ENCODE data around the gene DAGLA. TPM values are rescaled to one million over a fixed set of nuclear protein-coding genes. Genes with fewer than 3 reads are reported as not detected.

Gene DAGLA
- total RNA-seq, 1 donor = 0.54 TPM

DNA sequence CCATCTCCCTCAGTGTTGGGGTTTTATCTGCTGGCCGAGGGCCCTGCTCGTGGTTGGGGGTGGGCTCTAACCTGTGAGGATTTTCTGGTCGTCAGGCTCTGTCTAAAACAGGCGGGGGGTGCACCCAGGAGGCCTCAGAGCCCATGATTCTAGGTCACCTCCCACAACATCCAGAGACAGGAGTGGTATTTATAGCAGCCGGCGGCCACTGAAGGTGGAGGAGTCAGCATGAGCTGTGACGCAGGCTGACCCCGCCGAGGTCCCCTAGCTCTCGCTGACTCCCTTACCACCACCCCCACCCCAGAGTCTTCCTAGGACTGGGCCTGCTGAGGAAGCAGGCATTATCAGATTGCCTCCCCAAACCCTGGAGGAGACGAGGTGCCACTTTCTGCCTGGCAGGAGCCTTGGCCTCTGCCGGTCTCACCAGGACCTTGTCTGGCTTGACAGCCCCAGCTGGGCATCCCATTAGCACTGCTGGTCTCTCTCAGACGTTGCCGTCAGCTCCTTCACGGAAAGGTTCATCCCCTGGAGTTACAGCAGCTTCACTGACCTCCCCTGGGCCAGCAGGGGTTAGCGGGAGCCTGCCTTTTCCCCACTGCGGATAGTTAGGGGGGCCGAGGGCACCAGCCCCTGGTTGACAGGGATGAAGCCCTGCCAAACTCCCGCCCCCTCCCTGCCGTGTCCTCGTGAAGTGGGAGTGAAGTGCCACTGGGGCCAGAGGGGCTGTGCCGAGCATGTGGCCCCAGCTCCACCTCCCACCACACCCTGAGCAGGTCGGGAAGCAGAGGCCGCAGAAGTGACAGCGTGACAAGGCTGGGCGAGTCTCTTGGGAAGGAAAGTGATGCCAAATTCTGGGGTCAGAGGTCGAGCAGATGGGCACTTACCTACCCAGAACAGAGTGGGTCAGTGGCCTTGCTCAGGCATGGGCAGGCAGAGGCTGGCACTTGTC lies 26.5 kb downstream of the DAGLA start:
- no peak for DNase-seq (ENCODE audit: low read depth in 2 of 3, low spot score in 2 of 3)

GRCh38 chr11:61707574-61707973 lies 27.4 kb downstream of the DAGLA start:
- DNase-seq (ENCODE audit: low read depth in 2 of 3, low spot score in 2 of 3) = no peak

DNA sequence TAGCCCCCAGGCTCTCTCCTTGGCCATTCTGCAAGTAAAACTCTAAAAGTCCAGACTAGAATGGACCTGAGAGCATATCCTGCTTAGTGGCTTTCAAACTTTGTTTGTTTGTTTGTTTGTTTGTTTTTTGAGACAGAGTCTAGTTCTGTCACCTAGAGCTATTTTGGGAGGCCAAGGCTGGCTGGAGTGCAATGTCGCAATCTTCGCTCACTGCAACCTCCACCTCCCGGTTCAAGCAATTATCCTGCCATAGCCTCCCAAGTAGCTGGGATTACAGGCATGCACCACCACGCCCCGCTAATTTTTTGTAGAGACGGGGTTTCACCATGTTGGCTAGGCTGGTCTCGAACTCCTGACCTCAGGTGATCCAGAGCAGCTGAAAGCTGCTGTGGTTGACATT lies 28.9 kb downstream of the DAGLA start:
- DNase-seq (ENCODE audit: low read depth in 2 of 3, low spot score in 2 of 3) = no peak

GRCh38 chr11:61709572-61709971 lies 29.4 kb downstream of the DAGLA start:
- DNase-seq (ENCODE audit: low read depth in 2 of 3, low spot score in 2 of 3) = no peak

DNA sequence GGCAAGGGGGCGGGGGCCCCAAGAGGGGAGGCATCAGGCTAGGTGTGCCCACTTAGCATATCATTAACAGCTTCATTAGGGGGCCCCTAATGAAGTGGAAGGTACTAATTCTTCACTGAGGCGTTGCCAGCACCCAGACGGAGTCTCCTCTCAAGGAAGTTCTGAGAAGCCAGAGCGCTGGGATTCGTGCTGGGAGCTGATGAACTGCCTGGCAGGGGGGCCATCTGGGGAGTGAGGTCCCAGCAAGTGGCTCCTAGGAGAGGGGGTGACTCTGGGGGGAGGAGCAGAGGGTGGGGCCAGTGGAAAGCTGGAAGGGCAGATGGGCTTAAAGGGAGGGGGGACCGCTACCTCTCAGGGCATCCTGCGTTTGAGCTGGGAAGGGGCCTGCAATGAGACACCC lies 29.8 kb downstream of the DAGLA start:
- DNase-seq (ENCODE audit: low read depth in 2 of 3, low spot score in 2 of 3) = no peak

- DNase-seq (ENCODE audit: low read depth in 2 of 3, low spot score in 2 of 3) = no peak
These were observed 30.8 kb downstream of the DAGLA start for GRCh38 chr11:61711037-61711436.

DNA sequence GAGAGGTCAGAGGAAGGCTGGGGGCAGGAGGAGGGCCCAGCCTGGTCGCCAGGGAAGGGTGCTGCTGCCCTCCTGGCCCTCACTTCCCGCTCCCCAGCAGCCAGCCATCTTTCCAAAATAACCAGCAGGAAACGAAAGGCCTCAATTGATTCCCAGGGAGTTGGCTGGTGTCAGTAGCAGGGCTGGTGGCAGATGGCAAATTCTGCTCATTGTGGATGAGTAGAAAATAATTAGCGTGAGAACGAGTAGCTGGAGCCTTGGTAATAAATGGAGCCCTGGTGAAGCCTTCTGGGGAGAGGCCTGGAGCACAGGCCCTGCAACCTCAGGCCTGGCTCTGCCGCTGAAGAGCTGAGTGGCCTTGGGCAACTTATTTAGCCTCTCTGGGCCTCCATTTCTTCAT lies 31.3 kb downstream of the DAGLA start:
- DNase-seq (ENCODE audit: low read depth in 2 of 3, low spot score in 2 of 3) = no peak

- no peak for DNase-seq (ENCODE audit: low read depth in 2 of 3, low spot score in 2 of 3)
These were observed 32.1 kb downstream of the DAGLA start for GRCh38 chr11:61712314-61712713.

DNA sequence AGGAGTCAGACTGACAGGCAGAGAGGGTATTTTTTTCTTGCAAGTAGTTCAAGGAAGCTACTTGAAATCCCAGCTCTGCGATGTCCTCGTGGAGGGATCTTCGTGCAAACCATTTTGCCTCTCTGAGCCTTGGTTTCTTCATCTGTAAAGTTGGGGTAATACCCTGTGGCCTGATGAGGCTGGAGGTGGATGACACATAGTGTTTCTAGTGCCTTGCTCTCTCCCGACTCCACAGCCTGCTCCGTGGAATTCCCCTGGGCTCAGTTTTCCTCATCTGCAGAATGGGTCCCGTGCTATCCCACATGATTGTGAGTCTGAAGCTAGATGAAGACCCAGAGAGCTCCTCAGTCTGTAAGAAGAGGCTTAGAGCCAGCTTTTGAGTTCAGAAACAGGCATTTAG lies 32.7 kb downstream of the DAGLA start:
- no peak for DNase-seq (ENCODE audit: low read depth in 2 of 3, low spot score in 2 of 3)

DNA sequence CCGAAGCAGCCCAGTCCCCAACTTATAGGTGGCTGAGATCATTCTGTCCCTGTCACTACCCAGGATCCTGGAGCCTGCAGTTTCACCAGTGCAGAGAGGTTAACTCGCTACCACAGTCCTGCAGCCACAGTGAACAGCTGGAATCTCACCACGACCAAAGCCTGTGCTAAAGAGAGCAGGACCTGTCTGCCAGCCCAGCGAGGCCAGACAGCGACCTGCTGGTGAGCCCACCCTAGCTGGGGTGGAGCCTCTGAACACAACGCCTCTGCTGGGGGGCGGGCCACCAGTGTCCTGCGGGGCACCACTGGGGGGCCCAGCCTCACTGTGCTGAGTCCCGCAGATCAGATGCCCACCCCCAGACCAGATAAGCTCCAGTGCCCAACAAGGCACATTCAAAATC lies 33.3 kb downstream of the DAGLA start:
- no peak for DNase-seq (ENCODE audit: low read depth in 2 of 3, low spot score in 2 of 3)

GRCh38 chr11:61713906-61714305 lies 33.7 kb downstream of the DAGLA start:
- DNase-seq (ENCODE audit: low read depth in 2 of 3, low spot score in 2 of 3) = no peak

DNA sequence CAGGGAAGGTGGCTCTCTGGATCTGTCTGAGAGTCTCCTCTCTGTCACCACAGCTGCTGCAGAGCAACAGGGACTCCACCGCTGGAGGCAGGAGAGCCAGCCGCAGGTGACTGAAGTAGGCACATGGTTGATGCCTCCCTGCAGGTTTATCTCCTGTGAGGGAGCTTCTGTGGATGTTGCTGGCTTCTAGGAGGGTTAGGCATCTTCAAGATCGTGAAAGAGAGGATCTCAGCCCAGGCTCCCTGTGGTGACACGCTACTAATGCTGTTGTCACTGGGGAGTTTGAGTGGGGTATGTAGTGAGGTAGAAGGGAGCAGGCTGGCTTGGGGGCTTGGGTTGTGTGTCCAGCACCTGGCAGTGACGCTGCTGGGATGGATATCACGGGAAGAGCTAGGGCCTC lies 34.1 kb downstream of the DAGLA start:
- DNase-seq (ENCODE audit: low read depth in 2 of 3, low spot score in 2 of 3) = no peak

DNA sequence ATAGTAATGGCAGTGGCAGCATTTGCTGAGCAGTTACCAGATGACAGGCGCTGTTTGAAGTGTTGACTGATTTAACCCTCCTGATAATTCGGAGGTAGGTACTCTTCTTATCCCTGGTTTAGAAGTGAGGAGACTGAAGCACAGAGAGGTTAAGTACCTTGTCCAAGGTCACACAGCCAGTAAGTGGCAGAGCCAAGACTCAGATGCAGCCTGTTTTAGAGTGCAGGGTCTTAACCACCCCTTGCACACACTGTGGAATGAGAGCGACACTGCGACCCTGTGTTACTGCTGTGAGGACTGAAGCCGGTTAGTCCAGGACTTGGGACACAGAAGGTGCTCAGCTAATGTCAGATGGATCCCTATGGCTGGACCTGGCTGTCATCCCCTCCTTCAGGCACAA lies 34.7 kb downstream of the DAGLA start:
- DNase-seq (ENCODE audit: low read depth in 2 of 3, low spot score in 2 of 3) = no peak

- no peak for DNase-seq (ENCODE audit: low read depth in 2 of 3, low spot score in 2 of 3)
These were observed 35.7 kb downstream of the DAGLA start for GRCh38 chr11:61715867-61716266.

GRCh38 chr11:61716478-61717285 lies 36.5 kb downstream of the DAGLA start:
- DNase-seq (ENCODE audit: low read depth in 2 of 3, low spot score in 2 of 3) = peak in 1 of 3 donors; percentile 17

DNA sequence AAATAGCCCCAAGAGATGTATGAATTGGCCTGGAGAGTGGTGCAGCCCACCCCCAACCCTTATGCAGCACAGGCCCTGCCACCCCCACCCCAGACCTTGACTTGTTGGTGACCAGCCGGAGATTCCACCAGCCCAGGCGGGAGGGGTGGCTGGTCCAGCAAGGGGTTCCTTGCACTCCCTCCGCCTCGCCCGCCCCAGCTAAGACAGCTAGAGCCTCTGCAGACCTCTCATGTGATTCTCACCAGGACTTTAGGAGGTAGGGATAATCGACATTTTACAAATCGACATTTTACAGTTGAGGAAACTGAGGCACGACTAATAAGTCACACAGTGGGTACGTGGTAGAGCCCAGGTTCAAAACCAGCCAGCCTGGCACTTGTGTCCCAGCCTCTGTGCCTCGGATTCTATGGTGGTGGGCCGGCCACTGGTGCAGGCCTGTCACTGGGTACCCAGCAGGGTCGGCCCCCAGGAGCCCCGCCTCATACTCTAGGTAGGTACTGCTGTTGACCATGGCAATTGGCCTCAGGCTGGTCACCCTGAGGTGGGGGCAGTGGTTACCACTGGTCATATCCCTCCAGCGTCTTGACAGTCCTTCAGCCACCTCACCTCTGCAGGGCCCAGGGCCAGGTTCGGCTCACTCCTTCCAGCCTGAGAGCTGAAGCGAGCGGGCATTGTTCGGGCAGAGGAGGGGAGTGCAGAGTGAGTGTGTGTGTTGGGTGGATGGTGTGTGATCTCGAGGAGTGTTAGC lies 37.3 kb downstream of the DAGLA start:
- no peak for DNase-seq (ENCODE audit: low read depth in 2 of 3, low spot score in 2 of 3)

DNA sequence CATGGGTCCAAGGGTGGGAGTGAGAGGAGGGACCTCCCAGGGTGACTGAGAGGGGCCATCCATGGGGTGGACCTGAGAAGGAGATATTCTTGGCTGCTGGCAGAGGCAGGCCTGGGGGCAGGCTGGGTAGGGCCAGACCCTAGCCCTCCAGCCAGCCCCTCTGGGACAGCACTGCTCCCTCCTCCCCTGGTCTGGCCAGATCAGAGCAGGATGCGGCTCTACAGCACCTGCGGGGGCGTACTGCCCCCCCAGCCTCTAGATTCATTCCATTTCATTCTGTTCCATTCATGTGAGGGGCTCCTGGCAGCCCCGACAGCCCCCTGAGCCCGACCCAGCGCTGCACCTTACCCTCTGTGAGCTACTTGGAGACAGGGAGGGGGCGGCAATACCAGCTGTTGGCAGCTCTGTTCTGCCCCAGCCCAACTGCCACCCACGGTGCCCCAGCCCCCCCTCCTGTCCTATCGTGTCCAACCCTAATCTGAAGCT lies 37.9 kb downstream of the DAGLA start:
- no peak for DNase-seq (ENCODE audit: low read depth in 2 of 3, low spot score in 2 of 3)

- no peak for DNase-seq (ENCODE audit: low read depth in 2 of 3, low spot score in 2 of 3)
These were observed 38.6 kb downstream of the DAGLA start for GRCh38 chr11:61718621-61719302.

- DNase-seq (ENCODE audit: low read depth in 2 of 3, low spot score in 2 of 3) = no peak
These were observed 39.8 kb downstream of the DAGLA start for GRCh38 chr11:61719978-61720377.

- DNase-seq (ENCODE audit: low read depth in 2 of 3, low spot score in 2 of 3) = no peak
These were observed 40.4 kb downstream of the DAGLA start for GRCh38 chr11:61720597-61720996.
